Fibroblast of lung (primary cell): Measurements from ENCODE around the gene PPFIBP1. TPM values are rescaled to one million over a fixed set of nuclear protein-coding genes. Genes with fewer than 3 reads are reported as not detected.

Source experiments
- DNase-seq, 2 donors: peaks; one replicate each; pipeline versions ENCODE4 v3.0.0 to v3.0.0-alpha.2; 2010; ENCODE audit warnings: low read depth in 2 of 2
- H2AFZ ChIP-seq: 2 replicates; pipeline ENCODE4 v1.5.1; 2012; ENCODE audit warnings: low read length, control low read depth, inconsistent platforms
- H3K27ac ChIP-seq: 2 replicates; pipeline ENCODE4 v1.5.1; 2011; ENCODE audit warnings: low read length, control low read depth; ENCODE audit not compliant: insufficient read depth
- H3K27me3 ChIP-seq: 2 replicates; pipeline ENCODE4 v1.5.1; 2011; ENCODE audit warnings: mild to moderate bottlenecking, low read length; ENCODE audit not compliant: control insufficient read depth, insufficient read depth
- H3K36me3 ChIP-seq: 2 replicates; pipeline ENCODE4 v1.5.1; 2011; ENCODE audit warnings: low read length; ENCODE audit not compliant: control insufficient read depth, insufficient read depth
- H3K4me1 ChIP-seq: 2 replicates; pipeline ENCODE4 v1.5.1; 2011; ENCODE audit warnings: low read length; ENCODE audit not compliant: control insufficient read depth, insufficient read depth; ENCODE audit errors: extremely low read depth
- H3K4me2 ChIP-seq: 2 replicates; pipeline ENCODE4 v1.5.1; 2011; ENCODE audit warnings: low read length, control low read depth; ENCODE audit not compliant: insufficient read depth; ENCODE audit errors: extremely low read depth
- H3K4me3 ChIP-seq, 4 experiments: fragments of 200-600 bp in 1 of 4; sonication (generic) in 1 of 4; replicated peaks in 1 of 4; 2 replicates each; pipeline ENCODE4 v1.5.1; 2011 to 2016; ENCODE audit warnings: low read length in 4 of 4, low read depth in 3 of 4, mild to moderate bottlenecking in 3 of 4, control low read depth in 2 of 4, inconsistent platforms in 1 of 4, mixed read lengths in 1 of 4; ENCODE audit not compliant: insufficient read depth in 1 of 4; ENCODE audit errors: control extremely low read depth in 1 of 4
- H3K79me2 ChIP-seq: 2 replicates; pipeline ENCODE4 v1.5.1; 2012; ENCODE audit warnings: mild to moderate bottlenecking, low read length, inconsistent platforms; ENCODE audit not compliant: control insufficient read depth, insufficient read depth
- H3K9ac ChIP-seq: 2 replicates; pipeline ENCODE4 v1.5.1; 2011; ENCODE audit warnings: mild to moderate bottlenecking, low read length, control low read depth; ENCODE audit not compliant: insufficient read depth
- H3K9me3 ChIP-seq: 2 replicates; pipeline ENCODE4 v1.5.1; 2012; ENCODE audit warnings: low read depth, low read length; ENCODE audit not compliant: control insufficient read depth, insufficient read depth
- H4K20me1 ChIP-seq: 2 replicates; pipeline ENCODE4 v1.5.1; 2011; ENCODE audit warnings: low read length; ENCODE audit not compliant: control insufficient read depth, insufficient read depth; ENCODE audit errors: extremely low read depth
- EZH2 ChIP-seq: IDR thresholded peaks from 2 replicates; pipeline ENCODE4 v1.5.1; 2012; ENCODE audit warnings: low read length, control low read depth, mild to moderate bottlenecking; ENCODE audit errors: missing control alignments
- polyA plus RNA-seq, 2 donors: library from polyadenylated mRNA; depleted of rRNA in 1 of 2; stranded (reverse) in 1 of 2; unstranded in 1 of 2; fragments of >200 nt; gene quantifications; 2 replicates each; pipeline ENCODE4 v1.2.1, GENCODE V29; 2011 to 2012; ENCODE audit warnings: missing spikeins in 1 of 2
- total RNA-seq: library from RNA; depleted of rRNA; stranded (reverse); fragments of >200 nt; gene quantifications from 2 replicates; pipeline ENCODE4 v1.2.1, GENCODE V29; 2014
- TF ChIP-seq, protein P1 (sequence below), 2 donors: IDR thresholded peaks in 1 of 2; conservative IDR thresholded peaks in 1 of 2; 1 replicate in 1 of 2; 2 replicates in 1 of 2; pipeline ENCODE4 v1.5.1; 2011 to 2012; ENCODE audit warnings: low read length in 2 of 2, control low read depth in 1 of 2, inconsistent platforms in 1 of 2, low read depth in 1 of 2, mild to moderate bottlenecking in 1 of 2

PPFIBP1 gene
- total and polyA plus RNA-seq, 2 donors (not counting 1 experiment from before 2014, with no cell fraction given): 65.1 to 93.0 TPM

GRCh38 chr12:27674989-27675388, 151.0 kb downstream of the PPFIBP1 start:
- H2AFZ ChIP-seq: no peak overlapping the region
- H4K20me1 ChIP-seq: no peaks in the 10 kb centered on the region
- no peaks in the 10 kb centered on the region for H3K36me3 ChIP-seq
- H3K9me3 ChIP-seq: no peaks in the 10 kb centered on the region
- no peak overlapping the region for H3K4me3 ChIP-seq
- no peaks in the 10 kb centered on the region for H3K79me2 ChIP-seq
- DNase-seq: no peak
- no peaks in the 10 kb centered on the region for H3K4me1 ChIP-seq
- no peaks in the 10 kb centered on the region for H3K27me3 ChIP-seq
- no peak overlapping the region for H3K4me2 ChIP-seq
- TF ChIP-seq, protein P1, sequence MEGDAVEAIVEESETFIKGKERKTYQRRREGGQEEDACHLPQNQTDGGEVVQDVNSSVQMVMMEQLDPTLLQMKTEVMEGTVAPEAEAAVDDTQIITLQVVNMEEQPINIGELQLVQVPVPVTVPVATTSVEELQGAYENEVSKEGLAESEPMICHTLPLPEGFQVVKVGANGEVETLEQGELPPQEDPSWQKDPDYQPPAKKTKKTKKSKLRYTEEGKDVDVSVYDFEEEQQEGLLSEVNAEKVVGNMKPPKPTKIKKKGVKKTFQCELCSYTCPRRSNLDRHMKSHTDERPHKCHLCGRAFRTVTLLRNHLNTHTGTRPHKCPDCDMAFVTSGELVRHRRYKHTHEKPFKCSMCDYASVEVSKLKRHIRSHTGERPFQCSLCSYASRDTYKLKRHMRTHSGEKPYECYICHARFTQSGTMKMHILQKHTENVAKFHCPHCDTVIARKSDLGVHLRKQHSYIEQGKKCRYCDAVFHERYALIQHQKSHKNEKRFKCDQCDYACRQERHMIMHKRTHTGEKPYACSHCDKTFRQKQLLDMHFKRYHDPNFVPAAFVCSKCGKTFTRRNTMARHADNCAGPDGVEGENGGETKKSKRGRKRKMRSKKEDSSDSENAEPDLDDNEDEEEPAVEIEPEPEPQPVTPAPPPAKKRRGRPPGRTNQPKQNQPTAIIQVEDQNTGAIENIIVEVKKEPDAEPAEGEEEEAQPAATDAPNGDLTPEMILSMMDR (conservative IDR thresholded peaks at IDR 0.05 in 1 of 2, IDR thresholded peaks at IDR 0.05 in 1 of 2; ENCODE audit: low read depth in 1 of 2, low read length in 2 of 2): no peak
- TF ChIP-seq EZH2: no peak
- no peak overlapping the region for H3K9ac ChIP-seq
- no peak overlapping the region for H3K27ac ChIP-seq

GRCh38 chr12:27680619-27681018, 156.6 kb downstream of the PPFIBP1 start:
- H3K4me3 ChIP-seq: no peak overlapping the region
- H2AFZ ChIP-seq: no peak overlapping the region

GRCh38 chr12:27682534-27682933, 158.5 kb downstream of the PPFIBP1 start:
- Histone ChIP-seq H3K27ac (no peak overlapping the region), H3K27me3 (no peaks in the 10 kb centered on the region), H4K20me1 (no peaks in the 10 kb centered on the region), H3K9me3 (no peaks in the 10 kb centered on the region), H3K4me1 (no peaks in the 10 kb centered on the region), H3K36me3 (peaks cover 6% of the 10 kb centered on the region), H3K4me2 (no peak overlapping the region), H3K9ac (no peak overlapping the region), H2AFZ (no peak overlapping the region), H3K4me3 (no peak overlapping the region), H3K79me2 (no peaks in the 10 kb centered on the region)
- DNase-seq: peak; percentile 15 to 25
- TF ChIP-seq, protein P1 (conservative IDR thresholded peaks at IDR 0.05 in 1 of 2, IDR thresholded peaks at IDR 0.05 in 1 of 2; ENCODE audit: low read depth in 1 of 2, low read length in 2 of 2): no peak
- TF ChIP-seq EZH2: no peak

More at GRCh38 chr12:27680619-27681018, 156.6 kb downstream of the PPFIBP1 start:
- Histone ChIP-seq H4K20me1 (no peaks in the 10 kb centered on the region), H3K79me2 (no peaks in the 10 kb centered on the region), H3K4me2 (no peak overlapping the region), H3K27ac (no peak overlapping the region), H3K9ac (no peak overlapping the region), H3K27me3 (no peaks in the 10 kb centered on the region), H3K36me3 (peaks cover 6% of the 10 kb centered on the region), H3K9me3 (no peaks in the 10 kb centered on the region), H3K4me1 (no peaks in the 10 kb centered on the region)
- DNase-seq: no peak
- TF ChIP-seq EZH2: no peak
- TF ChIP-seq, protein P1 (conservative IDR thresholded peaks at IDR 0.05 in 1 of 2, IDR thresholded peaks at IDR 0.05 in 1 of 2; ENCODE audit: low read depth in 1 of 2, low read length in 2 of 2): no peak
